Amniotic stem cell (primary cell): ENCODE results near the gene SP2.
A peak's percentile ranks its signal among the peaks of the same experiment; 100 is the strongest.

Source experiments
- DNase-seq: peaks from one replicate; lab custom pipeline; 2025; lab: John Stamatoyannopoulos, UW

The SP2 gene

GRCh38 chr17:47895856-47896671 is at the start of gene SP2:
TSS of gene SP2 (plus strand) at chr17:47896236. CDS start at chr17:47896287, 51 bp downstream.
- DNase-seq: peak; percentile 100

- no peak for DNase-seq
These were observed 49.2 kb upstream of the SP2 start for GRCh38 chr17:47846716-47847340.

GRCh38 chr17:47847341-47848197 is 48.5 kb upstream of the SP2 start:
- DNase-seq: no peak

GRCh38 chr17:47848198-47848513 is 47.9 kb upstream of the SP2 start:
- no peak for DNase-seq

- DNase-seq: no peak
These were observed 45.7 kb upstream of the SP2 start for GRCh38 chr17:47850373-47850691.

- DNase-seq: peak; percentile 44
These were observed 45.1 kb upstream of the SP2 start, which contains the start of gene SP6 for GRCh38 chr17:47850692-47851573. TSS of gene SP6 (minus strand) at chr17:47851163. CDS start at chr17:47848429, 2,734 bp downstream.

- DNase-seq: no peak
These were observed 44.3 kb upstream of the SP2 start for GRCh38 chr17:47851764-47852112.

DNA sequence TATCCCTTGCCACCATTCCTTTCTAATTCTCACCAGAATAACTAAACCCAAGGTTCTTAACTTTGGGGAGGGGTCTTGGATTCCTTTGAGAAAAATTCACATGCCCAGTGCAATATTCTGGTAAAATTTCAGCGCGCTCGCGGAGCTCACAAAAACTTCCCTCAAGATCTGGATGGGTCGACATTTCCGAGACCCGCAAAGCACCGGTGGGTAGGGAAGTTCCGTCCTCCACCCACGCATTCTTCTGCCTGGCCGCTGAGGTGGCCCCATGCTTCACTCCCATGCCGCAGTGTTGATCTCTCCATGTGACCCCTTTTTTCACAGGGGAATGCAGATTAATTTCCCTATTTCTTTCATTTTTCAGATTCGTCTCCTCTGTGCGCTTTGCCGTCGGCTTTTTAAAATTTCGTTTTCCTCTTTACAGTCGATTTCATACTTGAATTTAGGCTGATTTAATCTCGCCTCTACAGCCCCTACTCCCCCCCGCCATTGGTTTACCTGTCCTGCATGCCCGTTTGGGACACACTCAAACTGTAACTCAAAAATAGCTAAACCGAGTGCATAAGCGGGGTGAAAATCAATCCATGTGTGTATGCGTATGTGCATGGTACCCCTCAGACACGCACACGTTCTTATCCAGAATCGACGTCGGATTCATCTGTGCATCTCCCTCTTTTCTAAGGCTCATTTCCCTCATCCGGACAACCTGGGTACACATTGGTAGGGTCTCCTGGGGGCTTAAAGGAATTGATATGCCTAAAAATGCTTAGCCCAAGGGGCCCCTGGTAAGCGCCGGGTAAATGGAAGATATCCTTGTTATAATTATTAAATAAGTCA is 43.7 kb upstream of the SP2 start:
- no peak for DNase-seq

- DNase-seq: no peak
These were observed 42.4 kb upstream of the SP2 start for GRCh38 chr17:47853616-47854015.

DNA sequence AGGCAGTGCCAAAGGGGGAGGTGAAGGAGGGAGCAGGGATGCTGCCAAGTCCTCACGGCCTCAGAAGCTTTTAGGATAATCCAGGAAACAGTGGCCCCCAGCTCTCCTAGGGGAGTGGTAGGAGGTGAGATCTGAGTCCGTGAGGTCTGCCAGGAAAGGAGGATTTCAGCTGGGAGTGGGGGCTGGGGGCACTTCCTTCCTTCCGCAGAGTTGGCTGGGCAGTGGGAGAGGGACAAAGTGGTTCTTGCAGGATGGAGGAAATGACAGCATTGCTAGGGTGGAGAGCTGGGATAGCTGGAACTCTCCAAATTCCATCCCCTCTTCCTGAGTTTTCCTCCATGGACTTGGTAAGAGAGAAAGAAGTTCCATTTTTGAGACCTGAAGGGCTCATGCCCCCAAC is 40.3 kb upstream of the SP2 start:
- DNase-seq: no peak

GRCh38 chr17:47856830-47857229 is 39.2 kb upstream of the SP2 start:
- no peak for DNase-seq

GRCh38 chr17:47857551-47858455 is 38.2 kb upstream of the SP2 start:
- DNase-seq: no peak

- no peak for DNase-seq
These were observed 35.6 kb upstream of the SP2 start for GRCh38 chr17:47860386-47860785.

- DNase-seq: peak; percentile 38
These were observed 33.2 kb upstream of the SP2 start for GRCh38 chr17:47862621-47863440.

DNA sequence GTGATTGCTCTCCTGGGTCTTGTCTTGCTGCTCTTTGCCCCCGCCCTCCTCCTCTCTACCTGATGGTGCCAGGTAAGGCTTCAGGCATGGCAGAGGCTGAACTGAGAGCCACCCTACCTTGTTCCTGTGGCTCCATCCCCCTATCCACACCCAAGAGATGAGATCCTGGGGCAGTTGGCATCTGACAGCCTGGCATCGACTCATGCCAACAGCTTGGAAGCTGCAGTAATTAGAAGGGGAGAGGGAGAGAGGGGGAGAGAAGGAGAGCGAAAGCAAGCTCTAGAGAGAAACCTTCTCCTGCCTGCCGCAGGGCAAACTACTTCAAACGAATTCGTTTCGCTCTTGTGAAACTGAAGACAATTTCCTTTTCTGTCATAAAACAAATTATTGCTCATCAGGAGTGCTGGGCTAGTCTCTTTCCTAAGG is 31.2 kb upstream of the SP2 start:
- DNase-seq: no peak

GRCh38 chr17:47866941-47867340 is 29.1 kb upstream of the SP2 start:
- no peak for DNase-seq

DNA sequence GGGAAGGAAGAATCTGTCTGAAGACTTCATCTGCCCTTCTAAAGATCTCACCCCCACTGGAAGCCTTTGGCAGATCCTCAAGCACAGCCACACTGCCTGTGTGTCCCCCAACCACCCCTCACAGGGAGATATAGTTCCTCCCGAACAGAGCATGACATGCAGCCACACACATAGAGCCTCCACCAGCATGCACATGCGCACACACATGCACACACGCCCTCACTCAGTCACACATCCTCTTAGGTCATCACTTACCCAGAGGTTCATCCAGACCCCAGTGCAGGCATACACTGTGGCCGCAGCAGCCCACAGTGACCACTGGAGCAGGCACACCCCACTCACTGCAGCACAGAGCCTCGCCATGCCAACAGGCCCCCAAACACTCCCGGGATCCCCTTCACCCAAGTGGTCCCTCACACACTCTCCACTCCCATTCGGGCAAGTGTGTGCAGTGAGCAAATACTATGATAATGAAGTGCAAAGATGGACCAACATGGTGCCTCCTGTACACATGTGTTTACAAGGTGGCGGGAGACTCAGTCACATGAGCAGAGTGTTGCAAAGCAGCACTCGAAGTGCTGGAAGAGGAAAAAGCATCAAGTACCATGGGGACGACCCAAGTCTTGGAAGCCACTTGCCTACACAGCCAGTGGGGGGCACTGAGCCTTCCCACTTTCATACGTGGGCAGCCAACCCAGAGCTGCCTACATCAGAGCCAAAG is 28.1 kb upstream of the SP2 start:
- no peak for DNase-seq

DNA sequence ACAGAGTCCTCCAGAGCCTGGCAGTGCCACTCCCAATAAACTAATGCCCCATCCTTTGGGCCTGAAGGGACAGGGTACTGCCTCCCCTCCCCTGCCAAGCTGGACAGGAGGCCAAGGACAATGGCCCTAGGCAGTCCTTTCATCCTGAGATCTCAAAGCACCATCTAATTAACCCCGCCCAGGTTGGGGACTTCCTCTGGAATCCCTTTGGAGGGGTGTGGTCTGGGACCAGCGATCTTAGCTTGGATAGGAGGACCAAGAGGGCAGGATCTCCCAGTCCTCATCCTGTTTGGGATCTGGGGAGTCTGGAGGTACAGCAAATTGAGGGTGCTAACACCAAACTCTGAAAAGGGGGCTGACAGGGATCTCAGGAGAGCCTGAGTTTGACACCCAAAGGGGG is 26.9 kb upstream of the SP2 start:
- DNase-seq: no peak
